Endothelial cell of umbilical vein (primary cell): ENCODE results near the gene RFX2. TPM values are rescaled to one million over a fixed set of nuclear protein-coding genes. Genes with fewer than 3 reads are reported as not detected.

Experiments
- BruUV-seq: library from RNA; stranded (reverse); fragments of 400-500 nt; replicated peaks from 2 replicates; lab custom pipeline; 2021; lab: Mats Ljungman, UMichigan
- CTCF ChIA-PET: fragments of 300-600, 350-600 bp; sonication (Branson Sonifier 250); formaldehyde crosslinking; loops from one replicate; lab custom pipeline; 2021; ENCODE audit warnings: antibody characterized with exemption, inconsistent platforms; lab: Charles Lee
- POLR2A ChIA-PET: fragments of 300-600, 350-600 bp; sonication (Branson Sonifier 250); formaldehyde crosslinking; loops from one replicate; lab custom pipeline; 2021; ENCODE audit warnings: antibody characterized with exemption, inconsistent platforms; lab: Charles Lee
- DNase-seq: peaks from one replicate; pipeline ENCODE4 v3.0.0-alpha.2; 2011; ENCODE audit warnings: low read depth, low spot score
- FAIRE-seq: peaks from 2 replicates; lab custom pipeline; 2011; peaks lifted over from hg19 to GRCh38; lab: Jason Lieb, UNC
- H2AFZ ChIP-seq: 2 replicates; pipeline ENCODE4 v1.6.0; 2012; ENCODE audit warnings: low read depth, low read length, control low read depth, inconsistent platforms
- H3K27ac ChIP-seq: 2 replicates; pipeline ENCODE4 v1.5.1; 2011; ENCODE audit warnings: low read depth, mild to moderate bottlenecking, control low read depth, low read length, moderate library complexity; ENCODE audit not compliant: insufficient read depth
- H3K27me3 ChIP-seq, 2 experiments: 2 replicates each; pipeline versions ENCODE4 v1.6.0 to v1.6.1; 2011; ENCODE audit warnings: low read length in 2 of 2, mixed read lengths in 1 of 2; ENCODE audit not compliant: control insufficient read depth in 2 of 2, insufficient read depth in 2 of 2
- H3K36me3 ChIP-seq, 2 experiments: 2 replicates in 1 of 2; 3 replicates in 1 of 2; pipeline ENCODE4 v1.5.1; 2011; ENCODE audit warnings: low read length in 2 of 2, mild to moderate bottlenecking in 1 of 2, moderate library complexity in 1 of 2; ENCODE audit not compliant: control insufficient read depth in 2 of 2, insufficient read depth in 2 of 2; ENCODE audit errors: extremely low read depth in 1 of 2
- H3K4me1 ChIP-seq: 3 replicates; pipeline ENCODE4 v1.5.1; 2011; ENCODE audit warnings: mild to moderate bottlenecking, low read length; ENCODE audit not compliant: control insufficient read depth, insufficient read depth; ENCODE audit errors: extremely low read depth
- H3K4me2 ChIP-seq: 2 replicates; pipeline ENCODE4 v1.6.1; 2011; ENCODE audit warnings: low read length, control low read depth, mixed read lengths; ENCODE audit not compliant: insufficient read depth
- H3K4me3 ChIP-seq, 3 experiments: fragments of 200-600 bp in 1 of 3; sonication (generic), shearing (Covaris generic) in 1 of 3; replicated peaks in 1 of 3; 2 replicates each; pipeline ENCODE4 v1.5.1; 2011 to 2016; ENCODE audit warnings: control low read depth in 3 of 3, low read length in 3 of 3, mild to moderate bottlenecking in 2 of 3, inconsistent platforms in 1 of 3, low read depth in 1 of 3, moderate library complexity in 1 of 3; ENCODE audit not compliant: insufficient read depth in 1 of 3
- H3K79me2 ChIP-seq: 2 replicates; pipeline ENCODE4 v1.6.0; 2012; ENCODE audit warnings: low read length, inconsistent platforms; ENCODE audit not compliant: control insufficient read depth, insufficient read depth
- H3K9ac ChIP-seq: replicated peaks from 2 replicates; pipeline ENCODE3; 2011; ENCODE audit warnings: low read length, control low read depth; ENCODE audit not compliant: insufficient read depth; ENCODE audit errors: extremely low read depth
- H3K9me1 ChIP-seq: replicated peaks from 3 replicates; pipeline ENCODE4 v1.6.0; 2011; ENCODE audit warnings: mild to moderate bottlenecking, low read length; ENCODE audit not compliant: control insufficient read depth, insufficient read depth; ENCODE audit errors: extremely low read depth
- H3K9me3 ChIP-seq: replicated peaks from 2 replicates; pipeline ENCODE4 v1.5.1; 2012; ENCODE audit warnings: low read length, inconsistent platforms; ENCODE audit not compliant: control insufficient read depth, insufficient read depth
- H4K20me1 ChIP-seq: replicated peaks from 2 replicates; pipeline ENCODE3; 2011; ENCODE audit warnings: mild to moderate bottlenecking, low read length; ENCODE audit not compliant: control insufficient read depth, insufficient read depth; ENCODE audit errors: extremely low read depth
- CTCF ChIP-seq, 2 donors: IDR thresholded peaks; 1 replicate in 1 of 2; 2 replicates in 1 of 2; pipeline ENCODE4 v1.5.1; 2011; ENCODE audit warnings: low read length in 2 of 2, mild to moderate bottlenecking in 2 of 2, moderate library complexity in 2 of 2, control low read depth in 1 of 2, inconsistent platforms in 1 of 2, low read depth in 1 of 2; ENCODE audit not compliant: insufficient read depth in 1 of 2; ENCODE audit errors: extremely low read depth in 1 of 2
- EZH2 ChIP-seq: IDR thresholded peaks from 2 replicates; pipeline ENCODE4 v1.6.1; 2012; ENCODE audit warnings: borderline replicate concordance, low read depth, mild to moderate bottlenecking, moderate library complexity, low read length, inconsistent platforms; ENCODE audit not compliant: severe bottlenecking
- FOS ChIP-seq: IDR thresholded peaks from 2 replicates; pipeline ENCODE4 v1.6.1; 2011; ENCODE audit warnings: mild to moderate bottlenecking, low read length, moderate library complexity, borderline replicate concordance; ENCODE audit not compliant: insufficient read depth
- GATA2 ChIP-seq: IDR thresholded peaks from 2 replicates; pipeline ENCODE4 v1.7.0; 2011; ENCODE audit warnings: low read depth, mild to moderate bottlenecking, moderate library complexity, mixed read lengths, low read length; ENCODE audit not compliant: insufficient read length, insufficient read depth
- JUN ChIP-seq: IDR thresholded peaks from 2 replicates; pipeline ENCODE4 v1.6.1; 2011; ENCODE audit warnings: borderline replicate concordance, low read depth; ENCODE audit not compliant: insufficient read length, insufficient read depth
- MYC ChIP-seq: IDR thresholded peaks from one replicate; pipeline ENCODE4 v1.6.1; 2011; ENCODE audit warnings: mild to moderate bottlenecking, low read depth, low read length
- POLR2A ChIP-seq: IDR thresholded peaks from 2 replicates; pipeline ENCODE4 v1.6.1; 2012; ENCODE audit warnings: low read depth, mild to moderate bottlenecking, control low read depth, low read length
- POLR2AphosphoS5 ChIP-seq: IDR thresholded peaks from 2 replicates; pipeline ENCODE4 v1.6.1; 2012; ENCODE audit warnings: low read depth, mild to moderate bottlenecking, control low read depth, low read length, moderate library complexity; ENCODE audit not compliant: insufficient read depth
- dilution Hi-C: fragments of 300-500 bp; cut with MboI; formaldehyde crosslinking; loops from one replicate; pipeline ENCODE4 v1.15.0; 2019; ENCODE audit warnings: low sequenced_read_pairs; ENCODE audit not compliant: extremely low pct_ligation_motif_present
- intact Hi-C: fragments of 100-400 bp; cut with micrococcal nuclease; formaldehyde crosslinking; loops from one replicate; pipeline ENCODE4 v1.10.0; 2022
- polyA plus RNA-seq, 4 experiments: library from polyadenylated mRNA; depleted of rRNA in 3 of 4; stranded (reverse) in 3 of 4; unstranded in 1 of 4; fragments of >200 nt; gene quantifications; 2 replicates each; pipeline versions ENCODE4 v1.2.1 to v1.2.3, GENCODE V29; 2011 to 2012; ENCODE audit warnings: missing spikeins in 1 of 4
- total RNA-seq: library from RNA; stranded (reverse); gene quantifications from 2 replicates; pipeline ENCODE4 v1.2.3, GENCODE V29; 2021
- TF ChIP-seq, protein P1 (sequence below): IDR thresholded peaks from 2 replicates; pipeline ENCODE4 v1.6.1; 2011; ENCODE audit not compliant: insufficient read depth, insufficient read length

The RFX2 gene
- total and polyA plus RNA-seq, 2 donors (not counting 3 experiments of a cell fraction or from before 2014, with no cell fraction given): 16.1 to 19.0 TPM

DNA sequence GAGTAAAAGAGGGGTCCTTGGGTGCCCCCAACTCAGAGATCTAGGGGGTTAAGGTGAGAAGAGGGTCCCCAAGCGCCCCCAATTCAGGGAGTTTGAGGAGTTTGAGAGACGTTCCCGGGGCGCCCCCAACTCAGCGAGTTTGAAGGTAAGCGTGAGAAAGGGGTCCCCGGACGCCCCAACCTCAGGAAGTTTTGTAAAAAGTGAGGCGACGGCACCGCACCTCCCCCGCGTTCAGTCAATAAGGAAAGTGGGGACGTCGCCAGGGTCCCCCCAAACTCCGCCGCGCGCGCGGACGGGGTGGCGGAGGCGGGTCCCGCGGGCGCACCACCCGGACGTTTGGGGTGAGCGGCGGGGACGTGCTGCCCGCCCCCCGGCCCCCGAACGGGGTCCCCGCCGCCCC is 353 bp downstream of the RFX2 start:
- Histone ChIP-seq H3K27me3 (no peaks in the 10 kb centered on the region), H3K9ac (peak overlapping the region; percentile 97), H3K4me1 (peaks cover 12% of the 10 kb centered on the region), H3K4me3 (peak overlapping the region; percentile 78 to 96 (median 80)), H3K4me2 (peak overlapping the region; percentile 94), H3K36me3 (no peaks in the 10 kb centered on the region), H3K27ac (peak overlapping the region; percentile 86), H3K9me3 (no peaks in the 10 kb centered on the region), H2AFZ (no peak overlapping the region), H3K79me2 (peaks cover 28% of the 10 kb centered on the region), H3K9me1 (no peaks in the 10 kb centered on the region), H4K20me1 (no peaks in the 10 kb centered on the region)
- intact Hi-C loops: loop anchor here (1.0 to 10.0 kb wide), 4 partner anchors 22 to 205 kb away; partner anchors contain the start of genes NDUFA11 and VMAC
- BruUV-seq: no TSS peak
- POLR2A ChIA-PET: no interaction called here
- TF ChIP-seq CTCF (IDR thresholded peaks at IDR 0.05; ENCODE audit: extremely low read depth in 1 of 2, insufficient read depth in 1 of 2, low read depth in 1 of 2, low read length in 2 of 2) (no peak), MYC (no peak), EZH2 (no peak), GATA2 (no peak), FOS (no peak), JUN (no peak), POLR2A (no peak), POLR2AphosphoS5 (no peak)
- TF ChIP-seq, protein P1, sequence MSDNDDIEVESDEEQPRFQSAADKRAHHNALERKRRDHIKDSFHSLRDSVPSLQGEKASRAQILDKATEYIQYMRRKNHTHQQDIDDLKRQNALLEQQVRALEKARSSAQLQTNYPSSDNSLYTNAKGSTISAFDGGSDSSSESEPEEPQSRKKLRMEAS: no peak
- CTCF ChIA-PET: no interaction called here
- dilution Hi-C loops: no loop called here
- FAIRE-seq (no peak), DNase-seq (no peak)
